Cardiac muscle cell (in vitro differentiated cells and primary cell): Measurements from ENCODE around the gene NCR2. TPM values are rescaled to one million over a fixed set of nuclear protein-coding genes. Genes with fewer than 3 reads are reported as not detected.

Experiments used
- DNase-seq, 2 donors: peaks; one replicate each; pipeline versions ENCODE4 v3.0.0 to v3.0.0-alpha.2; 2010 to 2017; ENCODE audit warnings: low read depth in 1 of 2, low spot score in 1 of 2
- H3K27ac ChIP-seq: fragments of 200-600 bp; sonication (generic); 2 replicates; pipeline ENCODE4 v1.5.1; 2016
- H3K27me3 ChIP-seq: fragments of 200-600 bp; sonication (generic); 2 replicates; pipeline ENCODE4 v1.6.0; 2016; ENCODE audit warnings: control low read depth
- H3K36me3 ChIP-seq: fragments of 200-600 bp; sonication (generic); 2 replicates; pipeline ENCODE4 v1.5.1; 2016; ENCODE audit warnings: control low read depth
- H3K4me1 ChIP-seq: fragments of 200-600 bp; sonication (generic); 2 replicates; pipeline ENCODE4 v1.8.1; 2017; ENCODE audit warnings: low read depth, mild to moderate bottlenecking, mixed run types
- H3K4me3 ChIP-seq: fragments of 200-600 bp; sonication (generic); 2 replicates; pipeline ENCODE4 v1.5.1; 2016; ENCODE audit warnings: mild to moderate bottlenecking
- H3K9me3 ChIP-seq: fragments of 200-600 bp; sonication (generic); 2 replicates; pipeline ENCODE4 v1.5.1; 2017; ENCODE audit warnings: low read depth, mild to moderate bottlenecking, control low read depth
- CTCF ChIP-seq: IDR thresholded peaks from 2 replicates; pipeline ENCODE4 v1.5.1; 2012; ENCODE audit warnings: low read depth, mild to moderate bottlenecking, low read length
- polyA plus RNA-seq: library from polyadenylated mRNA; unstranded; fragments of >200 nt; fragmentation: Nextera tagmentation; extraction: Ambion mirVana; gene quantifications from 2 replicates; pipeline ENCODE4 v1.2.1, GENCODE V29; 2016
- total RNA-seq: library from RNA; depleted of rRNA; stranded (reverse); fragments of >200 nt; gene quantifications from 2 replicates; pipeline ENCODE4 v1.2.3, GENCODE V29; 2016

NCR2 gene
- total and polyA plus RNA-seq, 2 experiments from 2014 or later = not detected

GRCh38 chr6:41371461-41371991 is 36.1 kb downstream of the NCR2 start:
- Histone ChIP-seq H3K36me3 (no peaks in the 10 kb centered on the region), H3K9me3 (no peaks in the 10 kb centered on the region), H3K27ac (no peak overlapping the region), H3K4me1 (peaks cover 27% of the 10 kb centered on the region), H3K4me3 (peak overlapping the region; percentile 19), H3K27me3 (peaks cover 86% of the 10 kb centered on the region)
- peak; percentile 47 for TF ChIP-seq CTCF
- peak; percentile 66 to 78 for DNase-seq

- peak; percentile 42 to 44 for DNase-seq
- no peak overlapping the region for H3K27ac ChIP-seq
- H3K36me3 ChIP-seq = no peaks in the 10 kb centered on the region
- no peaks in the 10 kb centered on the region for H3K9me3 ChIP-seq
- no peak for TF ChIP-seq CTCF
- H3K4me1 ChIP-seq = peaks cover 27% of the 10 kb centered on the region
- H3K4me3 ChIP-seq = peak overlapping the region; percentile 19
- peaks cover 87% of the 10 kb centered on the region for H3K27me3 ChIP-seq
These were observed 36.8 kb downstream of the NCR2 start for GRCh38 chr6:41371992-41372831.

- Histone ChIP-seq H3K4me1 (peaks cover 27% of the 10 kb centered on the region), H3K36me3 (no peaks in the 10 kb centered on the region), H3K9me3 (no peaks in the 10 kb centered on the region), H3K27me3 (peaks cover 90% of the 10 kb centered on the region), H3K27ac (no peak overlapping the region), H3K4me3 (peak overlapping the region; percentile 19)
- DNase-seq = peak in 1 of 2 donors; percentile 38
- no peak for TF ChIP-seq CTCF
These were observed 37.6 kb downstream of the NCR2 start for GRCh38 chr6:41372832-41373626.

GRCh38 chr6:41373627-41373918 is 38.2 kb downstream of the NCR2 start:
- peak overlapping the region; percentile 19 for H3K4me3 ChIP-seq

More at GRCh38 chr6:41373627-41373918, 38.2 kb downstream of the NCR2 start:
- no peaks in the 10 kb centered on the region for H3K36me3 ChIP-seq
- DNase-seq = no peak
- peaks cover 96% of the 10 kb centered on the region for H3K27me3 ChIP-seq
- no peaks in the 10 kb centered on the region for H3K9me3 ChIP-seq
- H3K27ac ChIP-seq = no peak overlapping the region
- peaks cover 27% of the 10 kb centered on the region for H3K4me1 ChIP-seq
- TF ChIP-seq CTCF = no peak
